ENCODE results near the gene PGRMC2.
"Not testable (repeated sequence)": the region's sequence is repeated elsewhere in the genome, so short reads cannot be mapped to it uniquely, and the experiment has no call there.

PGRMC2 gene

GRCh38 chr4:128265550-128265949, 22.1 kb downstream of the PGRMC2 start:
- DNase-seq: not testable (repeated sequence)

DNA sequence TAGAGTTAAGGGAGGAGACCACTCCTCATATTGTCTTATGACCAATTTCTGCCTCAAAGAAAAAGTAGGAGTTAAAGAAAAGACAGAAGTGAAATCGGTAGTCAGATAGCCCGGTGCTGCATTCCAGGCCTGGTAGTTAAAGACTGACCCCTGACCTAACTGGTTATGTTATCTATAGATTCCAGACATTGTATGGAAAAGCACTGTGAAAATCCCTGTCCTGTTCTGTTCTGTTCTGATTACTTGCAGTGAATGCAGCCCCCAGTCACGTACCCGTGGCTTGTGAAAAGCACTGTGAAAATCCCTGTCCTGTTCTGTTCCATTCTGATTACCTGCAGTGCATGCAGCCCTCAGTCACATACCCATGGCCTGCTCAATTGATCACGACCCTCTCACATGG, 27.7 kb downstream of the PGRMC2 start:
- not testable (repeated sequence) for DNase-seq

GRCh38 chr4:128258166-128258565, 29.4 kb downstream of the PGRMC2 start:
- DNase-seq: not testable (repeated sequence)

DNA sequence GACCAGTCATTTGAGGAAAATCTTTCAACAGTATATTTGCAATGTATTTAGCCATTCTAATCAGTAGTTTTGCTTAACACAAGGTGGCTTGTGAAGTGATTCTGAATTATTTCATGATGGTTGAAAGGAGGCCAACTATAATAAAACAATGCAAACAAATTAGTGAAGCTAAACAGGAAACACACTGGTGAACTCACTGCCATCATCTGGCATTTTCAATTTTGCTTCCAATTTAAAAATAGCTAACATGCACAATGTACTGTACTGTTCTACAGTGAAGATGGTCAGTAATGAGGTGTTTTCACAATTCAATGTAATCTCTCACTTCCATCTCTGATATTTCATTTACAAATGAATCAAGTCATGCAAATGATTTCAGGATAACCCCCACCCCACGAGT, 31.1 kb downstream of the PGRMC2 start:
- DNase-seq: no peak

GRCh38 chr4:128255906-128256305, 31.7 kb downstream of the PGRMC2 start:
- no peak for DNase-seq

DNA sequence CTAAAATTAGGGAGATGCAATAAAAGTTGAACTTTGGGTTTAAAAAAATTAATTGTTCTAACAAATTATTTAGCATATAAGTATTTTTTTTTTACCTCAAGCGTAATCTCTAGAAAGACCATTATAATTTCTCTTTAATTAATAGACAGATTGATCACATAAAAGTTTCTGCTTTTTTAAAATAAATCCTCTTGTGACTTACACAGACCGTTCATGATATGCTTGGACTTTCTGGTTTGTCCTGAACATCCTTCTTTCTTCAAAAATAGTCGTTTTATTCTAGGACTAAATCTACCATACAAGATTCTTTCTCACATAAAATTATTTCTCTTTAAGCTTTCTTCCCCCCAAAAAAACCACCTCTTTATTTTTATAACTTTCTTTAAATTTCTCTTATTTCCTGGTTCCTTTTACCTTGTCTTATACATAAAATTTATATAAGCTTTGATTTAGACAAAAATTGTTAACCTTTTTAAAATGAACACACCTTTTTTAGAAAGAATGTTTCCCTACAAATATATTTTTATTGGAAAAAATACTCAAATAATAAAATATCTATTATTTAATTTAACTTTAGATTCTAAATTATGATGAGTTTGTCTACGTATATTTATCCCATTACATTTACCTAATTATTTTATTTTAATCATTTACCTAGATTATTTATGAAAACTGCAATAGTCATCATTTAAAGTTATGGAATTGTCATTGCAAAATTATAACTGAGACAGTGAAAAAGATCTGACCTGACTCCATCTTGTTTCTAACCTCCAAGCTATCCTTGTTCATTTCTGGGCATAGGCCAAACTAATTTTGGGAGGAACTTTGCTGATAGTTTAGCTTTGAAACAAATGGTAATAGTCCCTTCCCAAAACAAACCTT, 37.6 kb downstream of the PGRMC2 start:
- no peak for DNase-seq

DNA sequence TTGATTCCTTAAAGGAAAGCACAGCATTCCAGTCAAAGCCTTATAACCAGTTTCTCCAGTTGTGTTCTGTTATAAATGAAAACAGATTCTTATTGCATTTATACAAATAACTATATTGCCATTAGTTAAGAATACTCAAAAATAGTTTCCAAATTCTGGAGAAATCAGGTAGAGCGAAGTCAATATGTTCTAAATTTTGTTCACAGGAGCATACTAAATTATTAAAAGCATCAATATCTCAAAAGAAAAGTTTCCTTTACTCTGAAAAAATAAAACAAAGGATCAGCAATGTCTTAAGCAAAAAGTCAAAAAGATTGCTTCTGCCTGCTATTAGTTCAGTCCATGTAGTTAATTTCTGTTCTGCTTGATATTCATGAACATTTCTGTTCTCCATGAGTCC, 39.7 kb downstream of the PGRMC2 start:
- no peak for DNase-seq

DNA sequence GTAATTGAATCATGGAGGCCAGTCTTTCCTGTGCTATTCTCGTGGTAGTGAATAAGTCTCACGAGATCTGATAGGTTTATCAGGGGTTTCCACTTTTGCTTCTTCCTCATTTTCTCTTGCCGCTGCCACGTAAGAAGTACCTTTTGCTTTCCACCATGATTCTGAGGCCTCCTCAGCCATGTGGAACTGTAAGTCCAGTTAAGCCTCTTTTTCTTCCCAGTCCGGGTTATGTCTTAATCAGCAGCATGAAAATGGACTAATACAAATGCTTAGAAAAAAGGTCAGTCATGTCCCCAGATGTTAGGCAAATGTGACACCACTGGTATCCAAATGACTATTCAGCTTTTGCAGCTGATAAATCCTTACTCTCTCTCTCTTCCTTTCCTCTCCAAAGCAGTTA, 42.2 kb downstream of the PGRMC2 start:
- not testable (repeated sequence) for DNase-seq

- DNase-seq: no peak
These were observed 43.2 kb downstream of the PGRMC2 start for GRCh38 chr4:128244379-128244778.

DNA sequence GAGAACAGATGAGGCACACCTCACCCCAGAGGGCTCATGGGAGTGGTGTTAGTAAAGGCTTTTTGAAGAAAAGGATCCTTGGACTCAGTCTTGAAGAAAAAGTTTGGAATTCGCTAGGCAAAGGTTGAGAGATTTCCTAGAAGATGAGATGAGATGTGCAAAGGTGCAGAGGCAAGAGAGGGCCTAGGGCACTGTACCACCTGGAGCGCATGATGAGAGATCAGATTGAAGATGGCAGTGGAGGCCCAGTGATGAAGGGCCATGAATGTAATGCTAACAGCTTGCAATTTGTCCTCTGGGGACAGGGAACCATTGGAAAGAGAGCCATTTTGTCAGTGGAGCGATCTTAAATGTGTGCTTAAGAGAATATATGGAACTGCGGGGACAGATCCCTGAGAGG, 45.0 kb downstream of the PGRMC2 start:
- DNase-seq: no peak

GRCh38 chr4:128241981-128242380, 45.6 kb downstream of the PGRMC2 start:
- DNase-seq: no peak

GRCh38 chr4:128241425-128241913, 46.1 kb downstream of the PGRMC2 start:
- no peak for DNase-seq

DNA sequence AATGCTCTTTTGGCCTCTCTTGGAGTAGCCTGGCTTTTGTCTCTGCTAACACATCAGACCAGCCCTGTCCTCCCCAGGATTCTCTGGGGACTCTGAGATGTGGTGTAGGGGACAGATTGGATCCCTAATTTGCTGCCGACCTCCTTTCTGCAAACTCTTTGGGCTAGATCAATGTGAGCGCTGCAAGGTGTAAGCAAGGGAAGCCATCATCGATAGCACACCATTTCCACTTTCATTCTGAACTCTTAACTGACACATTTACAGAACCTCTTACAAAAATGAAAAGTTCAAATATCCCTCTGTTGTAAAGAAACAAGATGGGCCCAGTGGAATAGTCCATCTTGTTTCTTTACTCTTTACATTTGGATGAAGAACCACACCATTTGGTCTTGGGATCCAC, 46.6 kb downstream of the PGRMC2 start:
- no peak for DNase-seq

DNA sequence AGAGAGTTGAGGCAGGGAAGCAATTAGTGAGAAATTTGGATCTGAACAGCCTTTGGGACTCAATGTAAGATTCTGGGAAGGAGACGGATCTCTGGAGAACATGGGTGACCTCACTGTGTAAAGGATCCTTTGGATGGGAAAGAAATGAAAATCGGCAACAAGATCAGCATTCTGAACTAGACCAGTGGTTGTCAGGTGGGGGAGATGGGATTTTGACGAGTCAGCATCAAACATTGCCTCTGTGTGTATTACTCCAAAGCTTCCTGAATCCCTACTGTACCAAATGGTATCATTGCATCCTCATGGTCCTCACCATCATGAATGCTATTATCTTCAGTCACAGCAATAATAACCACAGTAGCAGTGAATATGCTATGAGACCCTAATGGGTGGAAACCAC, 52.8 kb downstream of the PGRMC2 start:
- DNase-seq: no peak

- no peak for DNase-seq
These were observed 54.9 kb downstream of the PGRMC2 start for GRCh38 chr4:128232719-128233118.

GRCh38 chr4:128228845-128229795, 58.5 kb downstream of the PGRMC2 start:
- no peak for DNase-seq

GRCh38 chr4:128227991-128228571, 59.5 kb downstream of the PGRMC2 start:
- no peak for DNase-seq

DNA sequence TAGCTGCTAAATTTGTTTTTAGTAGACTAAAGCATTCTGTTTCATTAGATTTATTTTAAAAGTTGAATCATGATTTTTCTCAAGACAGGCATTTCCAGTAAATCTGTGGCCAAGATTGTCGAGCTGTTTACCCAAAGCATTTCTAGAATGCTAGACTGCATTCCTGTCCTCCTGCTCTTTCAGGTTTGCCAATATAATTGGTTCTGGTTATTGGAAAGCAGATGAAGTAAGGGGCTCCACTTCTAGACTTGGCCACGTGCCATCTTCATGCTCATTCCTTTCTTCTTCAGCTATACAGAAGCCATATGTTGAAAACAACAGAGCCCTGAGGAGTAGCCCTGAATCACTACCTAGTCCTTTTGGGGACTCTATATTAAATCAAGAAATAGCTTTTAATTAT, 62.5 kb downstream of the PGRMC2 start:
- DNase-seq: no peak

GRCh38 chr4:128221586-128221985, 66.0 kb downstream of the PGRMC2 start:
- DNase-seq: no peak

GRCh38 chr4:128220286-128221235, 67.1 kb downstream of the PGRMC2 start:
- DNase-seq: no peak
